ENCODE data around the gene SUPT20H.
A peak's percentile ranks its signal among the peaks of the same experiment; 100 is the strongest.
"Not testable (repeated sequence)": the region's sequence is repeated elsewhere in the genome, so short reads cannot be mapped to it uniquely, and the experiment has no call there.

SUPT20H gene

GRCh38 chr13:37069597-37070103 lies 10.2 kb upstream of the SUPT20H start:
- ATAC-seq (no peak), DNase-seq (no peak)

GRCh38 chr13:37068962-37069361 lies 9.5 kb upstream of the SUPT20H start:
- DNase-seq (no peak), ATAC-seq (no peak)

- no peak for ATAC-seq
- DNase-seq = no peak
These were observed 8.4 kb upstream of the SUPT20H start for GRCh38 chr13:37067874-37068273.

- ATAC-seq (no peak), DNase-seq (no peak)
These were observed 6.5 kb upstream of the SUPT20H start for GRCh38 chr13:37065890-37066526.

- ATAC-seq = peak; percentile 6
- no peak for DNase-seq
These were observed 332 bp upstream of the SUPT20H start for GRCh38 chr13:37059848-37060192.

- ATAC-seq, DNase-seq: not testable (repeated sequence)
These were observed 3.3 kb downstream of the SUPT20H start for GRCh38 chr13:37056228-37056627.

GRCh38 chr13:37053111-37053510 lies 6.4 kb downstream of the SUPT20H start:
- ATAC-seq, DNase-seq: not testable (repeated sequence)

- DNase-seq (no peak), ATAC-seq (no peak)
These were observed 9.7 kb downstream of the SUPT20H start for GRCh38 chr13:37049810-37050209.

GRCh38 chr13:37047846-37048245 lies 11.6 kb downstream of the SUPT20H start:
- DNase-seq (no peak), ATAC-seq (no peak)

GRCh38 chr13:37047032-37047431 lies 12.5 kb downstream of the SUPT20H start:
- DNase-seq (no peak), ATAC-seq (no peak)

- ATAC-seq (no peak), DNase-seq (no peak)
These were observed 13.4 kb downstream of the SUPT20H start for GRCh38 chr13:37046062-37046461.

- no peak for ATAC-seq
- no peak for DNase-seq
These were observed 18.7 kb downstream of the SUPT20H start for GRCh38 chr13:37040789-37041188.

- ATAC-seq = no peak
- no peak for DNase-seq
These were observed 19.6 kb downstream of the SUPT20H start for GRCh38 chr13:37039896-37040295.

GRCh38 chr13:37037241-37037640 lies 22.2 kb downstream of the SUPT20H start:
- ATAC-seq = no peak
- no peak for DNase-seq

GRCh38 chr13:37029617-37030016 lies 29.9 kb downstream of the SUPT20H start:
- DNase-seq (no peak), ATAC-seq (no peak)

- ATAC-seq (no peak), DNase-seq (no peak)
These were observed 31.8 kb downstream of the SUPT20H start for GRCh38 chr13:37027639-37028038.

GRCh38 chr13:37026771-37027170 lies 32.7 kb downstream of the SUPT20H start:
- no peak for DNase-seq
- ATAC-seq = no peak

- ATAC-seq = no peak
- no peak for DNase-seq
These were observed 35.6 kb downstream of the SUPT20H start for GRCh38 chr13:37023871-37024270.

GRCh38 chr13:37014609-37015008 lies 44.9 kb downstream of the SUPT20H start:
- DNase-seq (no peak), ATAC-seq (no peak)

- no peak for ATAC-seq
- no peak for DNase-seq
These were observed 47.7 kb downstream of the SUPT20H start for GRCh38 chr13:37011788-37012187.

GRCh38 chr13:37011002-37011401 lies 48.5 kb downstream of the SUPT20H start:
- DNase-seq = no peak
- ATAC-seq = peak; percentile 40

- no peak for DNase-seq
- no peak for ATAC-seq
These were observed 49.1 kb downstream of the SUPT20H start for GRCh38 chr13:37010424-37010823.

- no peak for DNase-seq
- ATAC-seq = no peak
These were observed 49.8 kb downstream of the SUPT20H start for GRCh38 chr13:37009692-37010091.

GRCh38 chr13:37001921-37002250 lies 57.6 kb downstream of the SUPT20H start:
- no peak for ATAC-seq

More at GRCh38 chr13:37001921-37002250, 57.6 kb downstream of the SUPT20H start:
- no peak for DNase-seq
